SKM-1 treated with dmso at 0.1 percent for 144 hours (cell line): ENCODE data around the gene PNPLA2.

Source experiments
- DNase-seq: peaks from one replicate; lab custom pipeline; 2025; ENCODE audit not compliant: unreplicated experiment; lab: John Stamatoyannopoulos, UW

PNPLA2 gene

GRCh38 chr11:829176-829846 lies 10.6 kb downstream of the PNPLA2 start:
- DNase-seq, result no peak

- DNase-seq, result no peak
These were observed 11.2 kb downstream of the PNPLA2 start for GRCh38 chr11:829847-830294.

- DNase-seq, result no peak
These were observed 11.8 kb downstream of the PNPLA2 start for GRCh38 chr11:830295-831117.

DNA sequence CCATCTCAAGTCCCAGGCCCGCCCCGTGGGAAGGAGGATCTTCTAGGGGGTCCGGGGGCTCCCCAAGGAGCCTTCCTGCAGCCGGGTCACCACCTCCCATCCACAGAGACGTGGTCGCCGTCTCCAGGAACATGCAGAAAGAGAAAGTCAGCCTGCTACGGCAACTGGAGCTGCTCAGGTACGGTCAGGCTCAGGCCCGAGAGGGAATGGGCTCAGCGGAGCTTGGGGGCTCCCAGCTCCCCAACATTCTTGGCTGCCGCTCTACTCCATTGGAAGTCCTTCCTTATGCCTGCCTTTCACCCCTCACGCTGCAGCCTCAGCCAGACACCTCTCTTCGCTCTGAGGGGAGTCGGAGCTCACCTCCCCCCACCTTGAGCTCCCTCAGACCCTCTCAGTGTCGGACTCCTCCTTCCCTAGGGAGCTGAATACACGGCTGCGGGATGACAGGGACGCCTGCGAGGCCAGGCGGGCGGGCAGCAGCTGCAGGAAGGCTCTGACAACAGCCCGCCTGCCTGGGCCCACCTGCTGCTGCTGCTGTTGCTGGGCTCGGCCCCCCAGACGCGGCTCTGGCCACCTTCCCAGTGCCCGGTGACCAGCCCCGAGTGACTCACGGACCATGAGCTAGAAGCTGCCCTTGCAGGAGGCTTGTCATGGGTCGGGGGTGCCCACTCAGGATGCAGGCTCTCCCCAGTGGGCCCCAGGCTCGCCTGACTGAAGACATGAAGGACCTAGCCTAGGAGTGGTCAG lies 12.6 kb downstream of the PNPLA2 start:
- no peak for DNase-seq

- DNase-seq, result no peak
These were observed 13.3 kb downstream of the PNPLA2 start for GRCh38 chr11:831961-832528.

DNA sequence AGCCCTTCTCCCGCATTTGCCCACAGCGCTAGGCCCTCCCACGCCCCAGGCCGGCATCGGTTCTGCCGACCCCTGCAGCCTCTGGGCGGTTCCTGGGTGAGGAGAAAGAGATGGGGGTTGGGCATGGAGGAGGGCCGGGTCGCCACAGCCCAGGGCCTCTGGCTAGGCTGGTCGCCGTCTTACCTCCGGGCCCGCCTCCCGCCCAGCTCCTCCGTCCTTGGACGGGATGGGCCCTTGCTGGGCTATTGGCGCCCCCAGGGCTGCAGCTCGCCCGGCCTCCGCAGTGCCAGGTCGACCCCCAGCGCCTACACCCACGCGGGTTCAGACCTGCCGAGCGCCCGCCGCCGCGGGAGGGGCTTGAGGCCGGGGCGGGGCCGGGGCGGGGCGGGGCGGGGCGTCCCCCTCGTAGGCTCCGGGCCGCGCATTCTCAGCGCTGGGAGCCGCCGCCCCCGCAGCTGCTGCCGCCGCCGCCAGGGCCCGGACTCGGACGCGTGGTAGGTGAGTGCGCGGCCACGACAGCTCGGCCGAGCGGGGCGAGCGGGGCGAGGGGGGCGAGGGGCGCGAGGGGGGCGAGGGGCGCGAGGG lies 13.9 kb downstream of the PNPLA2 start, which contains the start of gene CD151:
CD151 (plus strand) TSS at position 424 of the 585 bp plus-strand sequence. CDS start 3,118 bp downstream, outside the sequence.
- no peak for DNase-seq

DNA sequence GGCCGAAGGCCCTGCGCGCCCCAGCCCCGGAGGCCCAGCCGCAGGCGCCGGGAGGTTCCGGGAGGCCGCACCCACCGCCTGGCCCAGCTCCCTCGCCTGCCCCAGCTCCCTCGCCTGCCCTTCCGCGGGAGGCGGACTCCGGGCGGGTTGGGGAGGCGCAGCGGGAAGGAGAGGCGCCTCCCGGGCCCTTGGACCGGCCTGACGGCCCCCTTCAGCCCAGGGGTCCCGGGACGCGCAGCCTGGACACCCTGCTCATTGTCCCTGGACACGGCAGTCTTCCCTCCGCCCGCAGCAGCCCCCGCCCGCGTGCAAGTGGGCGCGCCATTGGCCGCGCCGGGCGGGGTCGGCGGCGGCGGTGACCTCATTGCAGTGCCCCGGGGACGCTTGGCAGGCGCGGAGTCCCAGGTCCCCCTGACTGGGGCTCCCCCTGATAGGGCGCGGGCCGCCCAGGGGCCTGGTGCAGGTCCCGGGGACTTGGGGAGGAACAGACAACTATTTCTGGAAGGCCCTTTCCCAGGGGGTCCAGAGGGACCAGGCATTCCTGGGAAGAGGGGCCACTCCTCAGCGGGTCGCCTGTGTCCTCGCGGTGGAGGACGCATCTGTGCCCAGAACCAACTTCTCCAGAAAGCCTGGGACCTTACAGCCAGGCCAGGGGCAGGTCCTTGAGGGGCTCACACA lies 14.5 kb downstream of the PNPLA2 start:
- no peak for DNase-seq

DNA sequence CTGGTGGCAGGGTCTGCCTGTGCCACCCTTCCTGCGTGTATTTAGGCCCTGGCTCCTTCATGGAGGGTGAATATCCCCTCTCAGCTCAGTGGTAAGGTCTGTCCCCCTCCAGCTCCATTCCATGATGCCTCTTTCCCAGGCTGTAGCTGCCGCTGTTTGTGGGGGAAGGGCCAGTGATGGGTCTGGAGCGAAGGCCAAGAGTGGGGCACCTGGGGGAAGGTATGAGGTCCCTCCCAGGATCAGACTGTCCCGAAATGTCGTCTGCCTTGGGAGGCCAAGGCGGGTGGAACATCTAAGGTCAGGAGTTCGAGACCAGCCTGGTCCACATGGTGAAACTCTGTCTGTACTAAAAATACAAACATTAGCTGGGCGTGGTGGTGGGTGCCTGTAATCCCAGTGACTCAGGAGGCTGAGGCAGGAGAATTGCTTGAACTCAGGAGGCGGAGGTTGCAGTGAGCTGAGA lies 15.2 kb downstream of the PNPLA2 start:
- DNase-seq, result no peak

GRCh38 chr11:834371-835316 lies 15.9 kb downstream of the PNPLA2 start:
- DNase-seq, result no peak

DNA sequence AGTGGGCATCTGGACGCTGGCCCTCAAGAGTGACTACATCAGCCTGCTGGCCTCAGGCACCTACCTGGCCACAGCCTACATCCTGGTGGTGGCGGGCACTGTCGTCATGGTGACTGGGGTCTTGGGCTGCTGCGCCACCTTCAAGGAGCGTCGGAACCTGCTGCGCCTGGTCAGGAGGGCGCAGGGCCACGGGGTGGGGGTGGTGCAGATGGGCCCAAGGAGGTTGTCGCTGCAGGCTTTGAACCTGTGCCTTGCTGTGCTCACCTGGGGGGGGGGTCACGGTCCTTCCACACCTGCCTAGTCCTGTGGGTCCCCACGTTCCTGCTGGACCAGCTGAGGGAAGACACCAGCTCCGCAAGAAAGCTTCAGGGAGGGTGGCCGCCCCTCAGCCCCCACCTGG lies 17.6 kb downstream of the PNPLA2 start:
- no peak for DNase-seq

DNA sequence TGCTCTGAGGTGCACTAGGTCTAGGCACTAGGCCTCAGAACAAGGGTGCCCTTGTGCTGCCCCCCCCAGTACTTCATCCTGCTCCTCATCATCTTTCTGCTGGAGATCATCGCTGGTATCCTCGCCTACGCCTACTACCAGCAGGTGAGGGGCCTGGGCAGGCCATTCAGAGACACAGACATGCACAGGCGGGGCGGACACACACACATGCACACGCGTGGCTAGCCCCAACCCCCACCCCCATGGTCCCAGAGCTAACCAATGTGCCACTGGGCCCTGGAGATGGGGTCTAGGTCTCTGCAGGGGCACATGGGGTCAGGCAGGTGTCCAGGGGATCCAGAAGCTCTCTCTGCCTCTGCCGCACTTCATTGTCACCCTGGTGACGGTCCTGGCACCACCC lies 18.0 kb downstream of the PNPLA2 start:
- no peak for DNase-seq

- no peak for DNase-seq
These were observed 18.7 kb downstream of the PNPLA2 start for GRCh38 chr11:837189-837989.

- DNase-seq, result no peak
These were observed 19.2 kb downstream of the PNPLA2 start for GRCh38 chr11:837990-838307.

DNA sequence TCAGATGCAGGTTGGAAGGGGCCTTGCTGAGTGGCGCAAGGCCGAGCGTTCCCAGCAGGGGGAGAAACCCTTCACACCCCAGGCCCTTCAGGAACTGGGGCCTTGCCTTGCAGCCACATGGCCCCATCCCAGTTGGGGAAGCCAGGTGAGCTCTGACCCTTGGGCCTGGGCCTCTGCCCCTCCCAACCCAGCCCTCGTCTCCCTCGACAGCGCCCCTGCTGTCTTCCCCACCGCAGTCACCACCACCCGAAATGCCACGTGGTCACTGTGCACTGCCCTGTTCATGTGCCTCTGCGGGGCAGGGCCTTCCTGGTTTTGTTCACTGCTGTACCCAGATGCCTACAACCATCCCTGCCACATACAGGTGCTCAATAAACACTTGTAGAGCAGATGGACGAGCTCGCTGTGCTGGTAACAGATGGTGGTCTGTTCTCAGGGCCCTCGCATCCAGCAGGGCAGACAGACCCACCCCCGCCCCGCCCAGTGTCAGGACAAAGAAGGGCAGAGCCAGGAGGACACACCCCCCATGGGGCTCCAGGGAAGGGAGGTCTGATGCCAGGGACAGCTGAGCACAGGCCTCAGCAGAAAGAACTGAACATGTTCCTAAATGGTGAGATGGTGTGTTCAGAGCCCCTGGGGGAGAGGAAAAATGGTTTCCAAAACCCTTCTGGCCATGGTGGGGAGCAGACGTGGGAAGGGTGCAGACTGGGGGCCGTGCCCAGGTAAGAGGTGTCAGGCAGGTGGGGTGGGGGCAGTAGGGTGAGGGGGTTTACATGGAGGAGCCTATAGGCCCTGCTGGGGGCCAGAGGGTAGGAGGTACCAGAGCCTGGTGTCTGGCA lies 19.9 kb downstream of the PNPLA2 start:
- DNase-seq, result no peak

DNA sequence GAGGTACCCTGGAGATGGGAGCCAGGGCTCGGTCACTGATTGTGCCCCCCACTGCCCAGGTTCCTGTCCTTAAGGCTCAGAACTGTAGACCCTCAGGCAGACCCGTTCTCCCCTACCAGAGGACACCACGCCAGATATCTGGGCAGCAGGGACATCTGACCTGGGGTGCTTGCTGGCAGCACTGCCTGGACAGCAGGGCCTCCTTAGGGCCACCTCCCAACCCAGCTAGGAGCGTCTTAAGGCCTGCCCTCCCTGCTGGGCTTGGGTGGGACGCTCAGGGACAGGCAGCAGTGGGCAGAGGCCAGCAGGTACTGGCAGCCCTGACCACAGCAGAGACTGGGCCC lies 20.5 kb downstream of the PNPLA2 start:
- DNase-seq, result no peak

GRCh38 chr11:839875-840617 lies 21.3 kb downstream of the PNPLA2 start:
- DNase-seq, result peak; percentile 45

DNA sequence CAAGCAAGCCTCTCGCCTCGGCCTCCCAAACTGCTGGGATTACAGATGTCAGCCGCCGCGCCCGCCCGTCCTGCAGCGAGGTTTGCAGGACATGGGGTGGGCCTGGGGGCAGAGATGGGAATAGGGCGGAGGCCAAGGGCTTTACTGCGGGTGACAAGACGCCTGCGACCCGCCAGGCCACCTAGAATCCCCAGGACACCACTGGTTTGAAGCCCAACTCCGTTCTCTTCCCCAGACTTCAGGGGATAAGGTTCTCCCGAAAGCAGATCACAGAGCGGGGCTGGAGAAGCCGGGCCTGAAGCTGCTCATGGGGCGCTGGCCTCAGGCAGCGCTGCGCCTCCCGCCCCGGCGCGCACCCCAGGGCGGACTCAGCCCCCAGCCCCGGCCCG lies 23.3 kb downstream of the PNPLA2 start:
- DNase-seq, result no peak
